ENCODE measurements around the gene GPR84.
A peak's percentile ranks its signal among the peaks of the same experiment; 100 is the strongest.

The GPR84 gene

DNA sequence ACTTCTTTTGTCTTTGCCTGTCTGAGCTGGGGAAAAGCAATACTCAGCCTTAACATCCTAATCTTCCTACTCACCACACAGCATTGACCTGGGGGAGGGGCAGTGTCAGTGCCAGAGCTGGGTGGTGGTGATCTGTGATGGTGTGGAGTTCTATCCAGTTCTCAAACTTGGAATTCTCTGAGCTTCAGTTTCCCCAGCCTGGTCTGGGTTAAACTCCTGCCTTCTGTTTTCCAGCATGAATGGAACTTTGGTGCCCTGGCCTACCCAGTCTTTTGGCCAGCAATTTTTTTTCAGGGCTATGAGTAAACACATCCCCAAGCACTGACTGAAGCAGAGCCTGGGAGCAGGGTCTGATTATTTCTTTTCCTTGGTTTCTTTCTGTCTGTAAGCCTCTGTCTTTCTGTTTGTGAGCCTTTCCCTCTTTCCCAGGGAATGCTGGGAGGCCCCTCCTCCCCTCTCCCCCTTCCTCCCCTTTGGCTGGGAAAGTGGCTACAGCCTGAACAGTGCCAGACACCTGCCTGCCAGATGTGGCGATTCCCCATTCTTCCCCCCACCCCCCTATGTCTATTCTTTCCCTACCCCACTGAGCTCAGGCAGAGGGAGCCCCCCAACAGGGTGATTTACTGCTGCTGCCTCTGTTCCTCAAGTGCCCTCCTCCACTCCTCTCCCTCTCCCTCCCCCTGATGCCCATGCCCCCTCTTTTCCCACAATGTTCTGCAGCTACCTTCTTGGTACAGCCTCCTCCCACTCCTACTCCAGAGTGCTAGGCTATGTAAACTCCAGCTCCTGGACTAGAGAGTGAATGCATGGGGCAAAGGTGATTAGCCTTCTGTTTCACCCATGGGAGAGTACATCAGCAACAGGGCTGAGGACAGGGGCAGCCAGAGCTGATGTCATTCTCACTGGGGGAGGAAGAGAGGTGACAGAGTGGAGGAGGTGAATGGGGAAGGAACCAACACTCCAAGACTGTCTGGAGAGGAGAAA lies 11.1 kb downstream of the GPR84 start:
- Histone ChIP-seq H3K27ac (ENCODE audit: low read depth, low read length, severe bottlenecking) (peak overlapping the region; percentile 87), H3K4me3 (ENCODE audit: extremely low read depth, insufficient read depth, low read length, poor library complexity, severe bottlenecking) (no peak overlapping the region), H3K4me1 (ENCODE audit: control insufficient read depth, insufficient read depth, low read length, poor library complexity, severe bottlenecking) (peaks cover 78% of the 10 kb centered on the region), H3K36me3 (ENCODE audit: control insufficient read depth, insufficient read depth, low read length) (peaks cover 36% of the 10 kb centered on the region), H3K9me3 (ENCODE audit: control insufficient read depth, low read length) (no peaks in the 10 kb centered on the region)
- 44 to 71% methylated on average over 1 of the region's 1 CpG for WGBS, 2 experiments (ENCODE audit: insufficient coverage in 2 of 2)

DNA sequence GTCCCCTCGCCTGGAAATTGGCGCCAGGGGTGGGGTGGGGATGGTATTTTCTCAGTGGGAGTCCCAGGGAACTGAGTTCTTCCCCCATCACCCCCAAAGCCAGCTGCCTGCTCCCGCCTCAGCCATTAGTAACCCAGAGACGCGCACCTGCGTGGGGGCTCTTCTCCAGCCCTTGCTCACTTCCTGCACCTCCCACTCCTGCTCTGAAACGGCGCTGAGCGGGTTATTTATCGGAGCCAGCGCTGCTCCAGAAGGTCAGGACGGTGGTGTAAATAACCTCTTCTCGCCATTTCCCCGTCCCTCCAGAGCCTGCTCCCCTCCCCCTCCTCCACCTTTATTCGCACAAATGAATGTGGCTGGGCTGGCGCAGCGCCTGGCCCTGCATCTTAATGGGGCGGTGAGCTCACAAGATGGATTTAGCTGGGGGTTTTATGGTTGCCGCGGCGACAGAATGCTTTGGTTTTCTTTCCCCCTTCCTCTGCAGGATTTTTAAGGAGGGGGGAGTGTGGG lies 12.2 kb downstream of the GPR84 start:
- Histone ChIP-seq H3K36me3 (ENCODE audit: control insufficient read depth, insufficient read depth, low read length) (peaks cover 48% of the 10 kb centered on the region), H3K4me3 (ENCODE audit: extremely low read depth, insufficient read depth, low read length, poor library complexity, severe bottlenecking) (peak overlapping the region; percentile 16), H3K4me1 (ENCODE audit: control insufficient read depth, insufficient read depth, low read length, poor library complexity, severe bottlenecking) (peaks cover 67% of the 10 kb centered on the region), H3K27ac (ENCODE audit: low read depth, low read length, severe bottlenecking) (peak overlapping the region; percentile 87), H3K9me3 (ENCODE audit: control insufficient read depth, low read length) (no peaks in the 10 kb centered on the region)
- 8 to 9% methylated on average over 16 to 18 of the region's 21 CpGs for WGBS, 2 experiments (ENCODE audit: insufficient coverage in 2 of 2)

DNA sequence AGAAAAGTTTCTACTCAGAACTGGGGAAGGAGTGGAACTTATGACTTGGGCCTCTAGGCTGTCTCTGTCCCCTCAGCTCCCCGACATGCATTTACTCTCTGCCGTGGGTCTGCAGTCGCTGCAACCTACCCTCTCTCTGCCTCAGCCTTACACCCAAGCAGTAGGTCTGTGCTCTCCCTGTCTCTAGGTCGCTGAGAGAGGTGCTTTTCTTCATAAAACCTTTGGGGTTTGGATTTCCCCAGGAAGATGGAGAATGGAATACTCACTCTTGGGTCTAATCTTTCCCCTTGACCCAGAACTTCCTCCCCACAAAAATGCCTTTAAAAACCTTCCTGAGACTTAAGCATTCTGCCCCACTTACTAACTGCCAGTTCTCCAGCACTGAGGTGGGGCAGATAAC lies 12.9 kb downstream of the GPR84 start:
- WGBS, 2 experiments (ENCODE audit: insufficient coverage in 2 of 2), result 42% methylated on average over 3 of the region's 4 CpGs; no CpG with 5 or more reads in 1 of the 2 experiments
- Histone ChIP-seq H3K9me3 (ENCODE audit: control insufficient read depth, low read length) (no peaks in the 10 kb centered on the region), H3K36me3 (ENCODE audit: control insufficient read depth, insufficient read depth, low read length) (peaks cover 55% of the 10 kb centered on the region), H3K4me3 (ENCODE audit: extremely low read depth, insufficient read depth, low read length, poor library complexity, severe bottlenecking) (no peak overlapping the region), H3K4me1 (ENCODE audit: control insufficient read depth, insufficient read depth, low read length, poor library complexity, severe bottlenecking) (peaks cover 60% of the 10 kb centered on the region), H3K27ac (ENCODE audit: low read depth, low read length, severe bottlenecking) (peak overlapping the region; percentile 87)

GRCh38 chr12:54350743-54351142 lies 13.5 kb downstream of the GPR84 start:
- Histone ChIP-seq H3K4me1 (ENCODE audit: control insufficient read depth, insufficient read depth, low read length, poor library complexity, severe bottlenecking) (peaks cover 54% of the 10 kb centered on the region), H3K4me3 (ENCODE audit: extremely low read depth, insufficient read depth, low read length, poor library complexity, severe bottlenecking) (no peak overlapping the region), H3K36me3 (ENCODE audit: control insufficient read depth, insufficient read depth, low read length) (peaks cover 57% of the 10 kb centered on the region), H3K27ac (ENCODE audit: low read depth, low read length, severe bottlenecking) (peak overlapping the region; percentile 29), H3K9me3 (ENCODE audit: control insufficient read depth, low read length) (no peaks in the 10 kb centered on the region)
- WGBS, 2 experiments (ENCODE audit: insufficient coverage in 2 of 2), result 57% methylated on average over 1 of the region's 3 CpGs; no CpG with 5 or more reads in 1 of the 2 experiments

- no peak overlapping the region for H3K4me3 ChIP-seq (ENCODE audit: extremely low read depth, insufficient read depth, low read length, poor library complexity, severe bottlenecking)
- peaks cover 44% of the 10 kb centered on the region for H3K4me1 ChIP-seq (ENCODE audit: control insufficient read depth, insufficient read depth, low read length, poor library complexity, severe bottlenecking)
- no peak overlapping the region for H3K27ac ChIP-seq (ENCODE audit: low read depth, low read length, severe bottlenecking)
- no peaks in the 10 kb centered on the region for H3K9me3 ChIP-seq (ENCODE audit: control insufficient read depth, low read length)
- H3K36me3 ChIP-seq (ENCODE audit: control insufficient read depth, insufficient read depth, low read length), result peaks cover 68% of the 10 kb centered on the region
Measured at GRCh38 chr12:54349679-54350078, 14.6 kb downstream of the GPR84 start.

DNA sequence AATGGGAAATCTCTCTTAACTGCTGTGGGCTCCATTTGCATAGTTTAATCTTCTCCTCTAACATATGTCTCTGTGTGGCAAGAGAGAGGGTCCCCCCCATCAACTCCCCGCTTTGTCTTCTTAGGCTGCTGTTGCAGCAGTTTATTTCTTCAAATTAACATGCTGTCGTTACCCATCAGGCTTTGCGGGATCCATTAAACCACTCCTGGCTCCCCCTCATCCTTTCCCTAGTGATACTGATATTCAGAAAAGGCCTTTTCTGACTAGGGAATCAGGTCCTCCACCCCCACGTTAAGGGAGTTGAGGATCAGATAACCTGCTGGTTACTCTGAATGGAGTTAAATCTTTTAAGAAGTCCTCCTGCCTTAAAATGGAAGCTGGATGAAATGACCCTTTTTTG lies 15.2 kb downstream of the GPR84 start:
- peaks cover 70% of the 10 kb centered on the region for H3K36me3 ChIP-seq (ENCODE audit: control insufficient read depth, insufficient read depth, low read length)
- peaks cover 42% of the 10 kb centered on the region for H3K4me1 ChIP-seq (ENCODE audit: control insufficient read depth, insufficient read depth, low read length, poor library complexity, severe bottlenecking)
- 100% methylated on average over 1 to 3 of the region's 4 CpGs for WGBS, 2 experiments (ENCODE audit: insufficient coverage in 2 of 2)
- H3K4me3 ChIP-seq (ENCODE audit: extremely low read depth, insufficient read depth, low read length, poor library complexity, severe bottlenecking), result no peak overlapping the region
- no peak overlapping the region for H3K27ac ChIP-seq (ENCODE audit: low read depth, low read length, severe bottlenecking)
- H3K9me3 ChIP-seq (ENCODE audit: control insufficient read depth, low read length), result no peaks in the 10 kb centered on the region

GRCh38 chr12:54341378-54342300 lies 22.6 kb downstream of the GPR84 start:
- H3K36me3 ChIP-seq (ENCODE audit: control insufficient read depth, insufficient read depth, low read length), result peaks cover 66% of the 10 kb centered on the region
- no peak overlapping the region for H3K4me3 ChIP-seq (ENCODE audit: extremely low read depth, insufficient read depth, low read length, poor library complexity, severe bottlenecking)
- no peaks in the 10 kb centered on the region for H3K9me3 ChIP-seq (ENCODE audit: control insufficient read depth, low read length)
- peaks cover 39% of the 10 kb centered on the region for H3K4me1 ChIP-seq (ENCODE audit: control insufficient read depth, insufficient read depth, low read length, poor library complexity, severe bottlenecking)
- 70 to 73% methylated on average over 8 of the region's 9 CpGs for WGBS, 2 experiments (ENCODE audit: insufficient coverage in 2 of 2)
- peak overlapping the region; percentile 49 for H3K27ac ChIP-seq (ENCODE audit: low read depth, low read length, severe bottlenecking)

GRCh38 chr12:54340846-54341245 lies 23.4 kb downstream of the GPR84 start:
- Histone ChIP-seq H3K36me3 (ENCODE audit: control insufficient read depth, insufficient read depth, low read length) (peaks cover 62% of the 10 kb centered on the region), H3K27ac (ENCODE audit: low read depth, low read length, severe bottlenecking) (peak overlapping the region; percentile 49), H3K4me3 (ENCODE audit: extremely low read depth, insufficient read depth, low read length, poor library complexity, severe bottlenecking) (no peak overlapping the region), H3K9me3 (ENCODE audit: control insufficient read depth, low read length) (no peaks in the 10 kb centered on the region), H3K4me1 (ENCODE audit: control insufficient read depth, insufficient read depth, low read length, poor library complexity, severe bottlenecking) (peaks cover 40% of the 10 kb centered on the region)
- WGBS, 2 experiments (ENCODE audit: insufficient coverage in 2 of 2), result 87 to 99% methylated on average over 7 of the region's 7 CpGs

DNA sequence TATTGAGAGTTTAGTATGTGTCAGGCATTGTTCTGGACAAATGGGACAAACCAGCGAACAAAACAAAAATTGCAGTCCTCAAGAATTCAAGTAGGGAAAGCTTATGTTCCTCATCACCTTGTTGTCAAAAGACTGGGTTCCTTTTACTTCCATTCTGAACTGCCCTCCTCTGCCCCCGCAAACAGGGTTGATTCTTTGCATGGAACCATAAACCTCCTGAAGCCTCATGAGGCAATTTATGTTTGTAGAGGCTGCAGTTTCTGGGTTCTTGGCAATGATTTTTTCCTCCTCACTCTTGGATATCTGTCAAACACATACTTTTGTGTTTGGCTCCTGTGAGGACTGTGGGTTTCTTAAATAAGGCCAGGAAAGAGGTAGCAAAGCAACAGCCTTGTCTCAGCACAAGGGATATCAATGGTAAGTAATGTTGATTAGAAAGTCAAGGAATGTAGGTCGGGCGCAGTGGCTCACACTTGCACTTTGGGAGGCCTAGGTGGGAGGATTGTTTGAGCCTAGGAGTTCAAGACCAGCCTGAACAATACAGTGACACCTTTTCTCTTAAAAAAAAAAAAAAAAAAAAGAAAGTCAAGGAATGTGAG lies 25.5 kb downstream of the GPR84 start:
- no peak overlapping the region for H3K4me3 ChIP-seq (ENCODE audit: extremely low read depth, insufficient read depth, low read length, poor library complexity, severe bottlenecking)
- WGBS, 2 experiments (ENCODE audit: insufficient coverage in 2 of 2), result 71 to 93% methylated on average over 2 to 4 of the region's 4 CpGs
- peaks cover 49% of the 10 kb centered on the region for H3K36me3 ChIP-seq (ENCODE audit: control insufficient read depth, insufficient read depth, low read length)
- peaks cover 40% of the 10 kb centered on the region for H3K4me1 ChIP-seq (ENCODE audit: control insufficient read depth, insufficient read depth, low read length, poor library complexity, severe bottlenecking)
- H3K9me3 ChIP-seq (ENCODE audit: control insufficient read depth, low read length), result no peaks in the 10 kb centered on the region
- H3K27ac ChIP-seq (ENCODE audit: low read depth, low read length, severe bottlenecking), result no peak overlapping the region

Measured in mesodermal cell (in vitro differentiated cells).